NCI-H345 (cell line): ENCODE data around the gene RASGRP4.
A peak's percentile ranks its signal among the peaks of the same experiment; 100 is the strongest.
"Not testable (repeated sequence)": the region's sequence is repeated elsewhere in the genome, so short reads cannot be mapped to it uniquely, and the experiment has no call there.

ENCODE experiments used
- DNase-seq: peaks from one replicate; lab custom pipeline; 2025; lab: John Stamatoyannopoulos, UW

The RASGRP4 gene

DNA sequence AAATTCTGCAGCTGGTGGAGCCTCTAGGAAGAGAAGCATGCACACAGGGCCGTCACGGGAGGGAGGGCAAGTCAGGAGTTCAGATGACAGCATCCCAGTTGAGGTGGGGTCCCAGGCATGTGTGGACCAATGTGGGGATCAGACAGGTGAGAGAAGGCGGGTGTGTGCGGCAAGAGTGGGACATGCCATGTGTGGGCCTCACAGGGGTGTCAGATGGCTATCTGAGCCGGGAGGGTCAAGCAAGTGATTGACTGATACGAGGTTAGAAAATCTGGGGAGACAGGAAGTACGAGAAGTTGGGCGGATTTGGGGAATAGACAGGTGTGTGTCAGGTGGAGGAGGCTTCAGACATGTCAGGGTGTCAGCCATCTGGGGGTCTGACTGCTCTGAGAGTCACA, 8.9 kb downstream of the RASGRP4 start:
- no peak for DNase-seq

- no peak for DNase-seq
These were observed 12.6 kb downstream of the RASGRP4 start for GRCh38 chr19:38413416-38413815.

- DNase-seq = no peak
These were observed 13.1 kb downstream of the RASGRP4 start for GRCh38 chr19:38412961-38413360.

- no peak for DNase-seq
These were observed 13.5 kb downstream of the RASGRP4 start for GRCh38 chr19:38412491-38412890.

DNA sequence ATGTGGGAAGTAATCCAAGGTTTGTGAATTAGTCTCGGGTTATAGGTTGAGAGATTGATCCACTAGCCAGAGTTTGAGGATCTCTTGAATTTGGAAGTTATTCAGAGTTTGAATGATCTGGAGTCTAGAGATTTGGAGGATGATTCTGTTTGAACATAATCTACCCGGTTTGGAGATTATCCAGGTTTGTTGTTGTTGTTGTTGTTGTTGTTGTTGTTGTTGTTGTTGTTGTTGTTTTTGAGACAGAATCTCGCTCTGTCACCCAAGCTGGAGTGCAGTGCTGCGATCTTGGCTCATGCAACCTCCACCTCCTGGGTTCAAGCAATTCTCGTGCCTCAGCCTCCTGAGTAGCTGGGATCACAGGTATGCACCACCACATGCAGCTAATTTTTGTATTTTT, 14.1 kb downstream of the RASGRP4 start:
- not testable (repeated sequence) for DNase-seq

DNA sequence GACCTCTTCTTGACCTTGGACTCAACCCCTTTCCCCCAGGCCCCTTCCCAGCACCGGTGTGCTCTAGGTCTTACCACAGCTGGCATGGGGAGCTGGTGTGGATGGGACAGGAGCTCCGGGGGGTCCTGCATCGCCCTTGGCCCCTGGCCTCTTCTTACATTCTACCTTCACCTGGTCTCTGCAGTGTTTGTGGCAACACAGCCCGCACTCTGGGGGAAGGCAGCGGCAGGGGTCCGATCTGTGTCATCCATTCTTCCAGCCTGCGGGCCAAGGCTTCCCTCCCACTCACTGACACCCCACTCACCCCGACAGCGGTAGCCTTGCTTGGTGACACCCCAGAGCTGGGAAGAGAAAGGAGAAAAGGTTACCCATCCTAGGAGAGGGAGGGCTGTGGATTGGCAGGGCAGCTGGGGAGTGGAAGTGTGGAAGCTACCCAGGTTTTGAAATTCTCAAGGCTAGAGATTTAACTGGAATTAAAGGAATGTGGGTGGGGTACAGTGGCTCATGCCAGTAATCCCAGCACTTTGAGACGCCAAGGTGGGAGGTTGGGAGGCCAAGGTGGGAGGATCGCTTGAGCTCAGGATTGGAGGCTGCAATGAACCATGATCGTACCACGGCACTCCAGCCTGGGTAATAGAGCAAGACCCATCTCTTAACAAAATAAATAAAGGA, 14.8 kb downstream of the RASGRP4 start:
- no peak for DNase-seq

- not testable (repeated sequence) for DNase-seq
These were observed 15.6 kb downstream of the RASGRP4 start for GRCh38 chr19:38410407-38410806.

DNA sequence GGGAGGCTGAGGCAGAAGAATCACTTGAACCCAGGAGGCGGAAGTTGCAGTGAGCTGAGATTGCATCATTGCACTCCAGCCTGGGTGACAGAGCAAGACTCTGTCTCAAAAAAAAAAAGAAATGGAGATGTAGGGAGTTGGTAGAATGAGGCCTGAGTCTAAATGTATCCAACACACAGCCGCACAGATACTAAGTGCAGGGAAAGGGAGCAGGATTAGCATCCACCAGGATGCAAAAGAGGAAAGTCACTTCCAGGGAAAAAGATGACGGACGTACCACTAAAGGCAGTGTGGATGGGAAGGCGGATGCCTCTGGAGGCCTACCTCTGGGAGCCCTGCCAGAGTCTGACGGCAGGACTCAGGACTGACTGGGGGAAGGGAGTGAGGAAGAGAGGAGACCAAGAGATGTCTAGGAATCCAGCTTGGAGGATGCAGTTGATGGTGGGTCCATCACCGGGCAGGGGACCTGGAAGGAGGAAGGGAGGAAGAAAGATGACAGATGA, 16.3 kb downstream of the RASGRP4 start:
- no peak for DNase-seq

- DNase-seq = no peak
These were observed 20.7 kb downstream of the RASGRP4 start for GRCh38 chr19:38405276-38405675.

DNA sequence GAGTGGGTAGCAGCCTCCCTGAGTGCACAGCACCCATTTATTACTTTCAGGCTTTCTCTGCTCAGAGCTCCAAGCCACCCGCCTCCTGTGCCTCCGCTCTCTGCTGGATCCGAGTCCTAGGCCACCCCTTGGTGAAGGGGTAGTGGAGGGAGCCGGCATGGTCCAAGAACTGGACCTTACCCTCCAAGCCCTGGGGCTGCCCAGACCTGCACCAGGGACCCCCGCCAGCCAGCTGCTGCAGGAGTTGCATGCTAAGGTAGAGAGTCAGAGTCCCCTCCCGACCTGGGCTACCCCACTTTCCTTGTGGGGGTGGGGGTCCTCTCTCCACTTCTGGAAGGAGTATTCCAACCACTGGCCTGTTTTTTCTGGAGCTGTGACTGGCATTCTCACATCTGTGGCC, 21.2 kb downstream of the RASGRP4 start:
- no peak for DNase-seq

DNA sequence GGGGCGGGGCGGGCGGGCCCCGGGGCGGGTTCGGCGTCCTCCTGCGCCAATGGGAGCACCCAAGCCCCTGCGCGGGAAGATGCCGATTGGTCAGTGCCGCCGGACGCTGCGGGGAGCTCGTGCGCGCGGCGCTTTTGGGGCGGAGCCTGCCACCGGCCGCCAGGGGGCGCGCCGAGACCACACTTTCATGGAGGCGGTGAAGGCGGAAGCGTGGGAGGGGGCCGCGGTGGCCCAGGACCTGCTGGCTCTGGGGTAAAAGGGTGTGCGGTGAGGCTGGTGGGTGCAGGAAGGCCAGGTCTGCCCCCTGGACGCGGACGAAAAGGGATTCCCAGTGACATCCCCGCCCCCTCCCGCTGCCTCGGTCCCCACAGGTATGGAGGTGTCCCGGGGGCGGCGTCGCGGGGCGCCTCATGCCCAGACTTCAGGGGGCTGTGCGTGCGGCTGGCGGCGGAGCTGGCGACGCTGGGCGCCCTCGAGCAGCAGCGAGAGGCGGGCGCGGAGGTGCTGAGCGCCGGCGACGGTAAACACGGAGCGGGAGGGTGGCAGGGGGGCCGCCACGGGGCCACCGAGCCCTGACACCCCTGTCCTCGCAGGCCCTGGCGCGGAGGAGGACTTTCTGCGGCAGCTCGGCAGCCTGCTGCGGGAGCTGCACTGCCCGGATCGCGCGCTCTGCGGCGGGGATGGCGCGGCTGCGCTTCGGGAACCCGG, 22.9 kb downstream of the RASGRP4 start, which contains the start of gene FAM98C:
FAM98C (plus strand) TSS at position 127 of the 708 bp plus-strand sequence; CDS start at position 188, 61 bp downstream.
- peak; percentile 100 for DNase-seq

- no peak for DNase-seq
These were observed 23.4 kb downstream of the RASGRP4 start for GRCh38 chr19:38402623-38402966.

DNA sequence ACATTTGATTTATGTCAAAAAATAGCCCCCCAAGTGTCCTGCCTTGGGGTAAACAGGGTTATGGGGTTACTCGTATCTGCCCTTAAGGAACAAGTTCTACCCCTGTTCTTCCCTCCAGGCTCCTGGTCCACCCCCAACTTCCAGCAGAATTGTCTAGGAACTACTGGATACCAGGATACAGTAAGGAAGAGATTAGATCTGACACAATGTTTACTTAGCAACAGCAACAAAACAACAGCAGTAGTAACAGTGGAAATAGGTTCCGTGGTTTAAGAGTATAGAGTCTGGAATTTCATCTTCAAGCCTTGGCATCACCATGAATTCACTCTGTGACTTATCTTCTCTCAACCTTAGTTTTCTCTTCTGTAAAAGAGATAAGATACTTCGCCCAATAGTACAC, 24.9 kb downstream of the RASGRP4 start:
- DNase-seq = no peak

GRCh38 chr19:38400361-38400760, 25.7 kb downstream of the RASGRP4 start:
- no peak for DNase-seq

GRCh38 chr19:38399537-38399936, 26.5 kb downstream of the RASGRP4 start:
- no peak for DNase-seq

- DNase-seq = no peak
These were observed 26.9 kb downstream of the RASGRP4 start for GRCh38 chr19:38399081-38399480.

DNA sequence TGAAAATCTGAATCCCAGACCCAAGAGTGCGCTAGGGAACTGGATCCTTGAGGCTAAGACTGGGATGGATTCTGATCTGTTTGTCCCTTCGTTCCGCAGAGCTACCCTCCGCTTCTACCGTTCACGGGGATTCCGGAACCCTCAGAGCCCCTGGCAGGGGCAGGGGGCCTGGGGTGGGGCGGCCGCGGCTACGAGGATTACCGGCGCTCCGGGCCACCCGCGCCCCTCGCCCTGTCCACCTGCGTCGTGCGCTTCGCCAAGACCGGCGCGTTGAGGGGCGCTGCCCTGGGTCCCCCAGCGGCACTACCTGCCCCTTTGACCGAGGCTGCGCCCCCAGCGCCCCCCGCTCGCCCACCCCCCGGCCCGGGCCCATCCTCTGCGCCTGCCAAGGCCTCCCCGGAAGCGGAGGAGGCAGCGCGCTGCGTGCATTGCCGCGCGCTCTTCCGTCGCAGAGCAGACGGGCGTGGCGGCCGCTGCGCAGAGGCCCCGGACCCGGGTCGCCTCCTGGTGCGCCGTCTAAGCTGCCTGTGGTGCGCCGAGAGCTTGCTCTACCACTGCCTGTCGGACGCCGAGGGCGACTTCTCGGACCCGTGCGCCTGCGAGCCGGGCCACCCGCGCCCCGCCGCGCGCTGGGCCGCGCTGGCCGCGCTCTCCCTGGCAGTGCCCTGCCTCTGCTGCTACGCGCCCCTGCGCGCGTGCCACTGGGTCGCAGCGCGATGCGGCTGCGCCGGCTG, 30.5 kb downstream of the RASGRP4 start:
- no peak for DNase-seq

GRCh38 chr19:38394488-38394887, 31.5 kb downstream of the RASGRP4 start:
- DNase-seq = no peak

GRCh38 chr19:38392707-38393308, 33.2 kb downstream of the RASGRP4 start:
- DNase-seq = no peak

GRCh38 chr19:38391911-38392464, 34.0 kb downstream of the RASGRP4 start:
- DNase-seq = no peak

DNA sequence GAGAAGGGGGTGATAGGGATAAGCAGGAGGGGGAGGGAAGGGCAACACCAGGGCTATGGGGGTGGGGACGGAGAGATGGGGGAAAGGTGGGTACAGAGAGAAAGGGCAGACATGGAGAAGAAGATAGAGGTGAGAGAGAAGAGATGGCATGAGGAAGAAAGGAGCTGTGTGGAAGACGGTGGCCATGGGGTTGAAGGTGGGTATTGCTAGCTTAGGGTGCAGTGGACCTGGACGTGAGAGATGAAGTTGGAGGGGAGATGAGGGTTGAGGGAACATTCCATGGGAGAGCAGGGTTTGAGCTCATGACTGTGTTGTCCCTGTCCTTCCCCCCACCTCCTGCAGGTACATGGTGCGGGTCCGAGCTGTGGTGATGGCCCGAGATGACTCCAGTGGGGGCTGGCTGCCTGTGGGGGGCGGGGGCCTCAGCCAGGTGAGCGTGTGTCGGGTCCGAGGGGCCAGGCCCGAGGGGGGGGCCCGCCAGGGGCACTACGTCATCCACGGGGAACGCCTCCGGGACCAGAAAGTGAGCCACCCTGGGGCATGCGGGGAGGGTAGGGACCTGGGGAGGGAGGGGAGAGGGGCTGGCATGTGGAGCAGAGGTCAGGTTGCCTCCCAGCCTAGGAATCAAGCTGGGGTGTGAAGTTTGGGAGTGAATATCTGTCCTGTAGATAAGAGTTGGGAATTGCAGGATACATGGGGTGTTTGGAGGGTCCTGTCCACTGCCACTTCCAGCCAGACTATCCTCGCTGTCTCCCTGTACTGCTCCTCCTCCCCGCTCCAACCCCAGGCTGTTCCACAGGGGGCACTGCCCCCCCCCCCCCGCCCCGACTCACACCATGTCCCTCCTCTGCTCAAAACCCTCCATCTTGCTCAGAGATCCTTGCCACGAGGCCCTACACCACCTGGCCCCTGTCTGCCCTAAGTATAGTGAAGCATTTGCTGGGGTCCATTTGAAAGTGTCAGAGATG, 35.8 kb downstream of the RASGRP4 start:
- no peak for DNase-seq
